Psoas muscle (tissue), 8 donors: Measurements from ENCODE around the gene CIAO1. TPM values are rescaled to one million over a fixed set of nuclear protein-coding genes. Genes with fewer than 3 reads are reported as not detected.
A peak's percentile ranks its signal among the peaks of the same experiment; 100 is the strongest.

Source experiments
- ATAC-seq, 4 donors: fragments of 200-7000 bp; cut with Tn5 transposase; one replicate each; pipeline ENCODE4 v1.9.1; 2020; ENCODE audit warnings: moderate library complexity in 3 of 4, mild to moderate bottlenecking in 2 of 4
- DNase-seq, 2 donors: peaks; one replicate each; pipeline ENCODE4 v3.0.0-alpha.2; 2020
- H3K27ac ChIP-seq: fragments of 200-600 bp; one replicate; pipeline ENCODE4 v1.8.0; 2022
- H3K27me3 ChIP-seq, 3 donors: fragments of 200-600 bp in 1 of 3; one replicate each; pipeline versions ENCODE4 v1.6.1 to v1.8.0; 2013 to 2022; ENCODE audit warnings: low read length in 2 of 3, mild to moderate bottlenecking in 2 of 3, moderate library complexity in 1 of 3; ENCODE audit not compliant: insufficient read depth in 3 of 3
- H3K36me3 ChIP-seq, 2 donors: fragments of 200-600 bp in 1 of 2; one replicate each; pipeline versions ENCODE4 v1.6.1 to v1.8.0; 2013 to 2022; ENCODE audit warnings: low read depth in 1 of 2, mild to moderate bottlenecking in 1 of 2, moderate library complexity in 1 of 2; ENCODE audit not compliant: insufficient read depth in 1 of 2
- H3K4me1 ChIP-seq: fragments of 200-600 bp; one replicate; pipeline ENCODE4 v1.8.0; 2022
- H3K4me3 ChIP-seq: fragments of 200-600 bp; one replicate; pipeline ENCODE4 v1.8.0; 2022; ENCODE audit warnings: mild to moderate bottlenecking
- H3K9me3 ChIP-seq: fragments of 200-600 bp; one replicate; pipeline ENCODE4 v1.8.0; 2022
- WGBS, 3 donors: extraction: QIAGEN DNeasy Blood & Tissue Kit; methylation state at CpG; one replicate each; pipeline versions ENCODE4 v1.1.6 to v1.1.7; 2013; 5-methylcytosine and 5-hydroxymethylcytosine counted together
- intact Hi-C, 2 donors: fragments of 100-400 bp; cut with DNase I; formaldehyde crosslinking; loops; one replicate each; pipeline versions ENCODE4 v1.11.0 to v1.14.2; 2022
- polyA plus RNA-seq, 3 donors: library from polyadenylated mRNA; stranded (reverse); fragments of 200-250 nt; gene quantifications; one replicate each; pipeline ENCODE4 v1.2.3, GENCODE V29; 2013
- total RNA-seq, 4 donors: library from RNA; stranded (reverse); fragmentation: NEBNext Ultra II Directional in 2 of 4; extraction: Animal tissue kit (Norgen Biotek cat#: 25700) in 2 of 4; gene quantifications; one replicate each; pipeline versions ENCODE4 v1.2.1 to v1.2.4, GENCODE V29; 2021 to 2023
- TF ChIP-seq, protein P1 (sequence below): fragments of 200-600 bp; IDR thresholded peaks from one replicate; pipeline ENCODE4 v1.8.0; 2022; ENCODE audit warnings: antibody characterized with exemption
- donor health status: healthy with polysubstance abuse.
- donor health status: DM: no; HTN: no; CAD: no; lungs with moderate emphysema.
- donor health status: Bipolar disorder and iron deficiency.
- donor health status: healthy.
- donor health status: DM: yes; HTN: yes; CAD: no.
- donor health status: DM: no; HTN: no; CAD: no.
- donor health status: DM: no; HTN: no; CAD: no.
- donor health status: DM: yes; HTN: yes; CAD: no.

CIAO1 gene
- total and polyA plus RNA-seq, 7 donors = 36.8 to 91.6 (median 57.3) TPM

DNA sequence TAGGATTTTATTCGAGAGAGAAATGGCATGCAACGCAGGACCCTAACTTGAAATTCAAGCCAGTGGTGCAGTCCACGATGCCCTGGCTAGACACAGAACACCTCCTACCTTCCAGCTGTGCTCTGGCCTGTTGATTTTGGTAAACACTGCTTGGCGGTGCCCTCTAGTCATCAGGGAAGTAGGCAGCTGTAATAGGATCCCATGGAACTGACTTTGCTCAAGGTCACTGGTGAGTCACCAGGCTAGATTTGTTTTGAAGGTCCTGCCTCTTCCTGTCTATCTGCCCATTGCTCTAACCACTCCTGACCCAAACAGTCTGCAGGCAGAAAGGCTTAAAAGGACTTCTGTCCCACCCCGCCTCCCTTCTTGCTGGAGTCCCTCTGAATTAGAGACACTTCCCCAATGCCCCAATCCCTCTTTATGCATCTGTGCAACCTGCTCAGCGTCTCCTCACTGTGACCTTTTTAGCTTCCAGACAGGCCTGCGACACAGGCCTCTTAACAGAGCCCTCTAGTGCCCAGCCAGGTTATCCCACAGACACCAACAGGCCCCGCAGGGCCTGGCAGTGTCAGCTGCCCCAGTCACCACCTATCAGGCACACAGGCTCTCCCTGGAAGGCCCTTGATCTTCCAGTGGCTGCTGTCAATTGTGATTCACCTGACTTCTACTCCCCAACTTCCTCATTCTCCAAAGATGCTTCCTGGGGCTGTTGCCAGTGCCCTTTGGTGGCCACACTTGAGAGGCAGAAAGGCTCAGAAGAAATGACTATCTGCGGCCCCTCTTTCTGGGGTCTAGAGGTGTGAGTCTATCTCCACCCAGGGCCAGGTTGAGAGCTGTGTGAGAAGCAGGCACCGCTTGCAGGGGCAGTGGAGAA lies 5.4 kb upstream of the CIAO1 start:
- 25 to 34% (median 27%) methylated on average over 10 of the region's 10 CpGs for WGBS, 3 donors
- H3K4me1 ChIP-seq = peaks cover 87% of the 10 kb centered on the region
- no peaks in the 10 kb centered on the region for H3K9me3 ChIP-seq
- DNase-seq (peak; percentile 61 to 81), ATAC-seq (peak; percentile 74 to 83 (median 80))
- intact Hi-C loops = loop anchor here (2.0 to 10.0 kb wide), 4 partner anchors 56 to 266 kb away; partner anchors contain the start of genes ANKRD36C (in 1 of the 2) and DUSP2 (in 1 of the 2)
- TF ChIP-seq, protein P1, sequence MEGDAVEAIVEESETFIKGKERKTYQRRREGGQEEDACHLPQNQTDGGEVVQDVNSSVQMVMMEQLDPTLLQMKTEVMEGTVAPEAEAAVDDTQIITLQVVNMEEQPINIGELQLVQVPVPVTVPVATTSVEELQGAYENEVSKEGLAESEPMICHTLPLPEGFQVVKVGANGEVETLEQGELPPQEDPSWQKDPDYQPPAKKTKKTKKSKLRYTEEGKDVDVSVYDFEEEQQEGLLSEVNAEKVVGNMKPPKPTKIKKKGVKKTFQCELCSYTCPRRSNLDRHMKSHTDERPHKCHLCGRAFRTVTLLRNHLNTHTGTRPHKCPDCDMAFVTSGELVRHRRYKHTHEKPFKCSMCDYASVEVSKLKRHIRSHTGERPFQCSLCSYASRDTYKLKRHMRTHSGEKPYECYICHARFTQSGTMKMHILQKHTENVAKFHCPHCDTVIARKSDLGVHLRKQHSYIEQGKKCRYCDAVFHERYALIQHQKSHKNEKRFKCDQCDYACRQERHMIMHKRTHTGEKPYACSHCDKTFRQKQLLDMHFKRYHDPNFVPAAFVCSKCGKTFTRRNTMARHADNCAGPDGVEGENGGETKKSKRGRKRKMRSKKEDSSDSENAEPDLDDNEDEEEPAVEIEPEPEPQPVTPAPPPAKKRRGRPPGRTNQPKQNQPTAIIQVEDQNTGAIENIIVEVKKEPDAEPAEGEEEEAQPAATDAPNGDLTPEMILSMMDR = peak; percentile 50
- H3K36me3 ChIP-seq = peaks cover 0 to 25% of the 10 kb centered on the region in 2 donors
- H3K27me3 ChIP-seq = no peaks in the 10 kb centered on the region
- H3K27ac ChIP-seq = peak overlapping the region; percentile 97
- peak overlapping the region; percentile 45 for H3K4me3 ChIP-seq

DNA sequence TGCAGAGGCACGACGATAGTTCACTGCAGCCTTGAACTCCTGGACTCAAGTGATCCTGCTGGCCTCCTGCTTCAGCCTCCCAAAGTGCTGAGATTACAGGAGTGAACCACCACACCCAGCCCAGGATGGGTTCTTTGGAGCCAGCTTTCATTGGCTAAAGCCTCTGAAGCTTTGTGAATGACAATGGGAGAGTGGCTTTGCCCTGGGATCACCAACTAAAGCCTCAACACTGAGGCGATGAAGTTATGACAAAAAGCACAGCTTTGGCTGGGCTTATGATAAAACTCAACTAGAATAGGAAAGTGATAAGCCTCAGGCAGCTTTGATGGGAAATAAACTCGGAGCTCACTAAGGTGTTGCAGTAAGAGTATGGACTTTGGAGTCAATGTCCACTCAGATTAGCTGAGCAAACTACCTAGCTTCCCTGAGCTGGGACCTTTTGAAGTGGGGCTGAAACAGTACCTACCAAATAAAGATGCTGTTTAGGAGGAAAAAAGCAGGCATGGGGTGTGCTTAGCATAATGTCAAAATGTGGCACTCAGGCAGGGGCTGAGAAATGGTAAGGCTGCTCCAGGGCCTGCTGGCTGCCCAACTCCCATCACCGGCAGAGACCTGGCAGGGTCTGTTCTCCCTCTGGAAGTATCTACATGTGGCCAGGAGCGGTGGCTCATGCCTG lies 4.6 kb upstream of the CIAO1 start:
- intact Hi-C loops = loop anchor here (2.0 to 10.0 kb wide), 4 partner anchors 57 to 267 kb away; partner anchors contain the start of genes ANKRD36C (in 1 of the 2) and DUSP2 (in 1 of the 2)
- WGBS, 3 donors = 75 to 82% (median 77%) methylated on average over 6 of the region's 6 CpGs
- Histone ChIP-seq H3K27me3 (no peaks in the 10 kb centered on the region), H3K9me3 (no peaks in the 10 kb centered on the region), H3K36me3 (peaks cover 0 to 19% of the 10 kb centered on the region in 2 donors), H3K27ac (peak overlapping the region; percentile 97), H3K4me3 (peak overlapping the region; percentile 45), H3K4me1 (peaks cover 79% of the 10 kb centered on the region)
- DNase-seq (no peak), ATAC-seq (no peak)
- TF ChIP-seq, protein P1 = no peak

DNA sequence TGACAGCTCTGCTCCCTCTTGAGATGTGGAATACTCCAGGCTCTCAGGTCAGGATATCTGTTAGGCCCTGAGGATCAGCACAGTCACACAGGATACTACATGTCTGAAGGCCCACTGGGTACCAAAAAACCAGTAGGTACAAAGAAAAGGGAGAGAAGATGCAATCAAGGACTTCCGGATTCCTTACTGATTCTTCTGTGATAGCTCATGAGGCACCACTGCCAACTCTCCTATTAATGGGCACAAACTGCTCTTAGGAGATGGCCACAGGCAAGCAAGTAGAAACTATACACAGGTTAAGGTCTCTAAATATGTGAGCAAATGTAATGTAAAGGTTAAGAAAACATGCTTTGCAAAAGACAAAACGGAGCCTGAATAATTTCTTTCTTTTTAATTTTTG lies 3.7 kb upstream of the CIAO1 start:
- Histone ChIP-seq H3K4me1 (peaks cover 75% of the 10 kb centered on the region), H3K4me3 (no peak overlapping the region), H3K27me3 (no peaks in the 10 kb centered on the region), H3K36me3 (peaks cover 0 to 19% of the 10 kb centered on the region in 2 donors), H3K27ac (peak overlapping the region; percentile 97), H3K9me3 (no peaks in the 10 kb centered on the region)
- intact Hi-C loops = loop anchor here (10.0 kb wide), 3 partner anchors 118 to 268 kb away; partner anchors contain the start of genes ANKRD36C (in 1 of the 2) and DUSP2 (in 1 of the 2)
- no peak for ATAC-seq
- 77 to 88% (median 81%) methylated on average over 2 of the region's 2 CpGs for WGBS, 3 donors
- TF ChIP-seq, protein P1 = no peak
- DNase-seq = no peak

DNA sequence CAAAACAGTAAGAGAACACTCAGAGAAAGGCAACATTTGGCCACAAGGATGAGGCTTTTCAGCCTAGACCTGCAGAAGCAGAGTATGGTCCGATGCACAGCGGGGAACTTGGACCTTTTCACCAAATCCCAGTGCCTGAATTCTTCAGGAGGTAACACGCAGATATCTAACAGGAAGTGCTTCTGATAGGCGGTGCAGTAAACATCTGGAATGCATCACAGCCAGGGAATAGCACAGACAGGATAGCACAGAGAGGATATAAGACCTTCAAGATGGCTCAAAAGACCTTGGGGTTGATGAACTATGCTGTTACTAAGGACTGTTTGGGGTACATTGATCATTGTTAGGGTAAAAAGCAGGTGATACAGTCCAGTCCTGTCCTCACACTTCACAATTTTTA lies 1.9 kb upstream of the CIAO1 start:
- intact Hi-C loops = loop anchor here (10.0 kb wide), 3 partner anchors 119 to 269 kb away; partner anchors contain the start of genes ANKRD36C (in 1 of the 2) and DUSP2 (in 1 of the 2)
- DNase-seq = no peak
- Histone ChIP-seq H3K9me3 (no peaks in the 10 kb centered on the region), H3K4me1 (peaks cover 60% of the 10 kb centered on the region), H3K27ac (peak overlapping the region; percentile 97), H3K4me3 (peak overlapping the region; percentile 88), H3K27me3 (no peaks in the 10 kb centered on the region), H3K36me3 (peaks cover 4 to 37% of the 10 kb centered on the region in 2 donors)
- WGBS, 3 donors = 59 to 69% (median 65%) methylated on average over 4 of the region's 4 CpGs
- ATAC-seq = no peak
- TF ChIP-seq, protein P1 = no peak
